OCI-LY7 (cell line): ENCODE measurements around the gene HPCA.

Experiments
- CTCF ChIP-seq: fragments of 200-600 bp; sonication (generic); conservative IDR thresholded peaks from 2 replicates; pipeline ENCODE4 v1.5.1; 2014; ENCODE audit warnings: mild to moderate bottlenecking, antibody characterized with exemption, low read length, moderate library complexity, mixed read lengths
- EZH2phosphoT487 ChIP-seq: fragments of 200-600 bp; sonication (generic); IDR thresholded peaks from 2 replicates; pipeline ENCODE4 v1.6.1; 2018; ENCODE audit warnings: low read depth, borderline replicate concordance, mild to moderate bottlenecking, mixed run types, antibody characterized with exemption, low read length, moderate library complexity, mixed read lengths

GRCh38 chr1:32863218-32863880 is 22.9 kb upstream of the HPCA start:
- TF ChIP-seq CTCF (no peak), EZH2phosphoT487 (no peak)
